Measurements from ENCODE around the gene DENND4B. TPM values are rescaled to one million over a fixed set of nuclear protein-coding genes. Genes with fewer than 3 reads are reported as not detected.
"Not testable (repeated sequence)": the region's sequence is repeated elsewhere in the genome, so short reads cannot be mapped to it uniquely, and the experiment has no call there.

DENND4B gene
- total RNA-seq, 1 donor: 58.2 TPM

- no peak for DNase-seq (ENCODE audit: low read depth in 2 of 3, low spot score in 2 of 3)
Measured at GRCh38 chr1:153929426-153929825, 17.1 kb downstream of the DENND4B start.

- DNase-seq (ENCODE audit: low read depth in 2 of 3, low spot score in 2 of 3): no peak
Measured at GRCh38 chr1:153928791-153929341, 17.7 kb downstream of the DENND4B start.

- no peak for DNase-seq (ENCODE audit: low read depth in 2 of 3, low spot score in 2 of 3)
Measured at GRCh38 chr1:153928245-153928644, 18.3 kb downstream of the DENND4B start.

GRCh38 chr1:153926405-153926804 lies 20.1 kb downstream of the DENND4B start:
- DNase-seq (ENCODE audit: low read depth in 2 of 3, low spot score in 2 of 3): no peak

GRCh38 chr1:153922972-153923925 lies 23.3 kb downstream of the DENND4B start, which contains the start of gene GATAD2B:
Gene GATAD2B, minus strand, starts transcription at chr1:153922972. Its CDS starts 94,625 bp downstream, at chr1:153828347.
- peak; percentile 98 to 100 (median 100) for DNase-seq (ENCODE audit: low read depth in 2 of 3, low spot score in 2 of 3)

- no peak for DNase-seq (ENCODE audit: low read depth in 2 of 3, low spot score in 2 of 3)
Measured at GRCh38 chr1:153922076-153922971, 24.2 kb downstream of the DENND4B start.

- no peak for DNase-seq (ENCODE audit: low read depth in 2 of 3, low spot score in 2 of 3)
Measured at GRCh38 chr1:153921803-153922075, 24.8 kb downstream of the DENND4B start.

GRCh38 chr1:153921080-153921802 lies 25.3 kb downstream of the DENND4B start:
- no peak for DNase-seq (ENCODE audit: low read depth in 2 of 3, low spot score in 2 of 3)

GRCh38 chr1:153919876-153920852 lies 26.4 kb downstream of the DENND4B start:
- peak in 2 of 3 donors; percentile 42 to 62 for DNase-seq (ENCODE audit: low read depth in 2 of 3, low spot score in 2 of 3)

- no peak for DNase-seq (ENCODE audit: low read depth in 2 of 3, low spot score in 2 of 3)
Measured at GRCh38 chr1:153916297-153916696, 30.2 kb downstream of the DENND4B start.

- no peak for DNase-seq (ENCODE audit: low read depth in 2 of 3, low spot score in 2 of 3)
Measured at GRCh38 chr1:153912349-153912748, 34.2 kb downstream of the DENND4B start.

GRCh38 chr1:153910560-153910959 lies 36.0 kb downstream of the DENND4B start:
- DNase-seq (ENCODE audit: low read depth in 2 of 3, low spot score in 2 of 3): not testable (repeated sequence)

GRCh38 chr1:153908071-153908470 lies 38.4 kb downstream of the DENND4B start:
- no peak for DNase-seq (ENCODE audit: low read depth in 2 of 3, low spot score in 2 of 3)

- no peak for DNase-seq (ENCODE audit: low read depth in 2 of 3, low spot score in 2 of 3)
Measured at GRCh38 chr1:153907134-153907533, 39.4 kb downstream of the DENND4B start.

GRCh38 chr1:153906396-153906795 lies 40.1 kb downstream of the DENND4B start:
- no peak for DNase-seq (ENCODE audit: low read depth in 2 of 3, low spot score in 2 of 3)

GRCh38 chr1:153905908-153906307 lies 40.6 kb downstream of the DENND4B start:
- DNase-seq (ENCODE audit: low read depth in 2 of 3, low spot score in 2 of 3): not testable (repeated sequence)

- no peak for DNase-seq (ENCODE audit: low read depth in 2 of 3, low spot score in 2 of 3)
Measured at GRCh38 chr1:153903841-153904455, 42.6 kb downstream of the DENND4B start.

GRCh38 chr1:153899509-153899908 lies 47.0 kb downstream of the DENND4B start:
- no peak for DNase-seq (ENCODE audit: low read depth in 2 of 3, low spot score in 2 of 3)

- not testable (repeated sequence) for DNase-seq (ENCODE audit: low read depth in 2 of 3, low spot score in 2 of 3)
Measured at GRCh38 chr1:153895866-153896265, 50.7 kb downstream of the DENND4B start.

All from hematopoietic multipotent progenitor cell (in vitro differentiated cells).